GM13977 (cell line): ENCODE results near the gene RNF34.

Experiments used
- DNase-seq: peaks from one replicate; pipeline ENCODE4 v3.0.0; 2012; ENCODE audit warnings: low spot score
- CTCF ChIP-seq: IDR thresholded peaks from 2 replicates; pipeline ENCODE4 v1.5.1; 2012; ENCODE audit warnings: mild to moderate bottlenecking, control low read depth; ENCODE audit not compliant: insufficient read depth; ENCODE audit errors: extremely low read depth, missing control alignments
- in situ Hi-C: fragments of 300-500 bp; cut with MboI; formaldehyde crosslinking; loops from one replicate; pipeline ENCODE4 v1.12.0; 2022; ENCODE audit warnings: low sequenced_read_pairs, low pct_unique_long_range_greater_than_20kb, mixed read lengths, inconsistent platforms; ENCODE audit not compliant: unreplicated experiment

Gene RNF34

GRCh38 chr12:121404734-121405133 lies 4.8 kb downstream of the RNF34 start:
- in situ Hi-C loops: no loop called here
- no peak for DNase-seq
- no peak for TF ChIP-seq CTCF

DNA sequence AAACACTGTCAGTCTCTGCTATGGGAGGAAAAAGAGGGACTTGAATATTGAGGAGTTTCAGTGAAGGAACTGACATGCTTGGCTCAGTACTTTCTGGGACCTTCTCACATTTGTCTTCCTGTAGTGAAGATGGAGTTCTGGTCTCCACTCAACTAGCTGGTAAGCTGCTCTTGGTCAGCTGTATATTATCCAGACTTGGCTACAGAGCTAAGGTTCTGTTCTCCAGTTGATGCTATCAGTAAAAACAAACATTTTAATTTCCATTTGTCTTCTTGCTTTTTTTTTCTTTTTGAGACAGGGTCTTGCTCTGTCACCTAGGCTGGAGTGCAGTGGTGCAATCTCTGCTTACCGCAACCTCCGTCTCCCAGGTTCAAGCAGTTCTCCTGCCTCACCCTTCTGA lies 5.3 kb downstream of the RNF34 start:
- no peak for DNase-seq
- in situ Hi-C loops: no loop called here

DNA sequence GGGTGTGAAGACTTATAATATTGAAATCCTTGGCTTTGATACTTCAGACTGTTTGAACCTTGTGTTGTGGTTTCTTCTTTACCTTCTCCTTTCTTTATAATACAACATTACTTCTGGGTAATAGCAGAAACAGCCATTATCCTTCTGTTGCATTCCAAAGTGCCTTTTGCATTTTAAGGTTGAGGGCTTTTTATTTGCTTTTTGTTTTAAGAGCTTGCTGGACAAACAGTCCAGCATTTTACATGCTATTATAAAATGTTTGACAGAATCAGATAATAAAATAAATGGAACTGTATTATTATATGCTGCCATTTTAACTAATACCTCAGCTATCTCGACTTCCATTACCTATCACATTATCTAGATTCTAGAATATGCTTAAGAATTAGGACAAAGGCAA lies 14.0 kb downstream of the RNF34 start:
- DNase-seq: no peak
- no peak for TF ChIP-seq CTCF
- in situ Hi-C loops: no loop called here

More for the DNA sequence above, 5.3 kb downstream of the RNF34 start:
- TF ChIP-seq CTCF: no peak

GRCh38 chr12:121417847-121418246 lies 17.9 kb downstream of the RNF34 start:
- no peak for TF ChIP-seq CTCF
- no peak for DNase-seq
- in situ Hi-C loops: no loop called here

- no peak for DNase-seq
- TF ChIP-seq CTCF: no peak
- in situ Hi-C loops: no loop called here
These were observed 20.2 kb downstream of the RNF34 start for GRCh38 chr12:121420109-121420508.

DNA sequence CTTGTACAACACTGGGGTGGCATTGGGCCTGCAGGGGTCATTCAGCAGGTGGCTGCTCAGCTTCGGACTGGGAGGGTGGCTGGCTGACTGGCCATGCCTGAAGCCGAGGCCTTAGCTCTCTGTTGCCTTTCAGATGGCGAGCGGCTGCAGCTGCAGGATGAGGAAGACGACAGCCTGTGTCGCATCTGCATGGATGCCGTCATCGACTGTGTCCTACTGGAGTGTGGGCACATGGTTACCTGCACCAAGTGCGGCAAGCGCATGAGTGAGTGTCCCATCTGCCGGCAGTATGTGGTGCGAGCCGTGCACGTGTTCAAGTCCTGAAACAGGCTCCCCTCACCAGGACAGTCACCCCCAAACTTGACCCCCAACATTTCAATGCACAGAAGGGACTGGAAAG lies 23.3 kb downstream of the RNF34 start:
- no peak for TF ChIP-seq CTCF
- in situ Hi-C loops: no loop called here

More for the DNA sequence above, 23.3 kb downstream of the RNF34 start:
- no peak for DNase-seq
